HG02885 (cell line): ENCODE data around the gene ABCC4.
"Not testable (repeated sequence)": the region's sequence is repeated elsewhere in the genome, so short reads cannot be mapped to it uniquely, and the experiment has no call there.

ENCODE experiments used
- ATAC-seq: cut with Tn5 transposase; IDR thresholded peaks from one replicate; pipeline ENCODE4 v1.9.1; 2021; ENCODE audit warnings: mild to moderate bottlenecking; ENCODE audit not compliant: unreplicated experiment, poor library complexity

Gene ABCC4

DNA sequence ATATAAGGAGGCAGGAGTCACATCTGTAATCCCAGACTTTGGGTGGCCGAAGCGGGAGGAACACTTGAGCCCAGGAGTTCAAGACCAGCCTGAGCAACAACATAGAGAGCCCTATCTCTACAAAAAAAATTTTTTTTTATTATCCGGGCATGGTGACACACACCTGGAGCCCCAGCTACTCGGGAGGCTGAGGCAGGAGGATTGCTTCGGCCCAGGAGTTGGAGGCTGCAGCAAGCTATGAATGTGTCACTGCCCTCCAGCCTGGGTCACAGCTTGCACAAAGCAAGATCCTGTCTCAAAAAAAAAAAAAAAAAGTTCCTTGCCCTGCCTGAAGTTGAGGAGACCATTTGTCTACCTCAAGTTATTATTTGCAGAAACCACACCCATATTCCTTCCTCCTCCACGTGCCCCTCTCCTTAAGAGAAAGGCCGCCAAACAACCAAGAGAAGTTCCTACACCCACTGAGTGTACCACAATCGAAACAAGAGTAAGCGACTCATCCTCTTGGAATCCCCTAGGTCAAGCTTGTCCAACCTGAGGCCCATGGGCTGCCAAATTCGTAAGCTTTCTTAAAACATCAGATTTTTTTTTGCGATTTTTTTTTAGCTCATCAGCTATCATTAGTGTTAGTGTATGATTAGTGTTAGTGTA lies 2.2 kb downstream of the ABCC4 start:
- ATAC-seq = no peak

DNA sequence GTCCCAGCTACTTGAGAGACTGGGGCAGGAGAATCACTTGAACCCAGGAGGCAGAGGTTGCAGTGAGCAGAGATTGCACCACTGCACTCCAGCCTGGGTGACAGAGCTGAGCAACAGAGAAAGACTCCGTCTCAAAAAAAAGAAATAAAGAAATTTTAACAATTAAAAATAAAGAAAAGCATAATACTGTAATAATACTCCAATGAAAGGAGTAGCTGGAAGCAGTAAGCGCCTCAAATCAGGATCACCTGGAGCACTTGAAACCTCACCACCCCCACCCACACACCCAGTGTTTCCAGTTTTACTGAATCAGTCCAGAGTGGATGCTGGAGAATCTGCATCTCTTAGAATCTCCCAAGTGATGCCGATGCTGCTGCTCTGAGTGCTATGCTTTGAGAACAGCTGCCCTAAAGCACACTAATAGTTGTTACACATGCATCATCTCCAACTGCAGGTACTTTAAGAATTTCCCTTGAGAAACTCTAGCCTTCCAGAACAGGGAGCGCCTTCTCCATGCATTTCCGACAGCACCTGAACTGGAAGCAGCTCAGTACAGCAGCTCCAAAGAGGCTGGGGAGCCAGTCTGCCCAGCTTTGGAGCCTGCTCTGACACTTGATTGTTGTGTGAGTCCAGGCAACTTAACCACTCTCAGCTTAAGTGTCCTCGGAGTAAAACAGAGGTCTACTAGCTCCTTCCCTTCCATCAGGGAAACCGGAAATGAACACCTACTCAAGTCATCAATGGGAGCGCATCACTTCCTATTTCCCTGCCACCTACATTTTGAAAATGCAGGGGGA lies 2.9 kb downstream of the ABCC4 start:
- ATAC-seq = no peak

GRCh38 chr13:95296326-95296925 lies 4.8 kb downstream of the ABCC4 start:
- ATAC-seq = no peak

- no peak for ATAC-seq
Measured at GRCh38 chr13:95295026-95295425, 6.2 kb downstream of the ABCC4 start.

DNA sequence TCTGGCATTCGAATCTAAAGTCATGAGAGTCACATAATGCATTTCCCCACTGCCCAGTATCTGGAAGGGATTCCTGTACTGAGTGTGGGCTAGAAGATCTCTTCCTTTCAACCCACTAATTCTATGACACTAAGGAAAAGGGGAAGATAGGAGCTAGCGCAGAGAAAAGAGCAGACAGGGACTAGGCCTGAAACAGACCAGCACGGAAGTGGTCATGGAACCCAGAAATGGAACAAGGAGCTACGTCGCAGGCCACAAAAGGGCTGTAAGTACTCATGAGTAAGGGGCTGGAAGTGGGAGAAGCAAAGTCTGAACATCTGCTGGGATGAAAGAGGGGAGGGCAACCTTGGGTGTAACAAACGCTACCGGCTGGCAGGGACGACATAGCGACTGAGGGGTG lies 8.6 kb downstream of the ABCC4 start:
- ATAC-seq = no peak

- not testable (repeated sequence) for ATAC-seq
Measured at GRCh38 chr13:95289901-95290300, 11.3 kb downstream of the ABCC4 start.

- no peak for ATAC-seq
Measured at GRCh38 chr13:95289020-95289444, 12.2 kb downstream of the ABCC4 start.

GRCh38 chr13:95284436-95284835 lies 16.8 kb downstream of the ABCC4 start:
- ATAC-seq = no peak

GRCh38 chr13:95279016-95279415 lies 22.2 kb downstream of the ABCC4 start:
- no peak for ATAC-seq

- ATAC-seq = no peak
Measured at GRCh38 chr13:95276037-95276505, 25.2 kb downstream of the ABCC4 start.

GRCh38 chr13:95275322-95276036 lies 25.8 kb downstream of the ABCC4 start:
- no peak for ATAC-seq

DNA sequence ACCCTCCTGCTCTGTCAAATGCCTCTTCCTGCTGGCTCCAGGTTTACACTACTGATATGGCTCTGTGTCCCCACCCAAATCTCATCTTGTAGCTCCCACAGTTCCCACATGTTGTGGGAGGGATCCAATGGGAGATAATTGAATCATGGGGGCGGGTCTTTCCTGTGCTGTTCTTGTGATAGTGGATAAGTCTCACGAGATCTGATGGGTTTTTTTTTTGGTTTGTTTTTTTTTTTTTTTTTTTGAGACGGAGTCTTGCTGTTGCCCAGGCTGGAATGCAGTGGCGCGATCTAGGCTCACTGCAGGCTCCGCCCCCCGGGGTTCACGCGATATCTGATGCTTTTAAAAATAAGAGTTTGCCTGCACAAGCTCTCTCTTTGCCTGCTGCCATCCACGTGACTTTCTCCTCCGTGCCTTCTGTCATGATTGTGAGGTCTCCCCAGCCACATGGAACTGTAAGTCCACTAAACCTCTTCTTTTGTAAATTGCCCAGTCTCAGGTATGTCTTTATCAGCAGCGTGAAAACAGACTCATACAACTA lies 27.6 kb downstream of the ABCC4 start:
- not testable (repeated sequence) for ATAC-seq

DNA sequence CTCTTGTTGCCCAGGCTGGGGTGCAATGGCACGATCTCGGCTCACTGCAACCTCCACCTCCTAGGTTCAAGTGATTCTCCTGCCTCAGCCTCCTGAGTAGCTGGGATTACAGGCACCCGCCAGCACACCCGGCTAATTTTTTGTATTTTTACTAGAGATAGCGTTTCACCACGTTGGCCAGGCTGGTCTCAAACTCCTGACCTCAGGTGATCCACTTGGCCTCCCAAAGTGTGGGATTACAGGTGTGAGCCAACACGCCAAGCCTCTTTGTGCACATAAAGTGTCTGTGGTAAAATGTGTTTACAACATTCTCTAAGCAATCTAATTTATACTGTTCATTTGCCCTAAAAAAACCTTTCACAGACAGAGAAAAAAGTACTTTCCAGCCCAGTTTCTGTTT lies 29.2 kb downstream of the ABCC4 start:
- ATAC-seq = not testable (repeated sequence)

DNA sequence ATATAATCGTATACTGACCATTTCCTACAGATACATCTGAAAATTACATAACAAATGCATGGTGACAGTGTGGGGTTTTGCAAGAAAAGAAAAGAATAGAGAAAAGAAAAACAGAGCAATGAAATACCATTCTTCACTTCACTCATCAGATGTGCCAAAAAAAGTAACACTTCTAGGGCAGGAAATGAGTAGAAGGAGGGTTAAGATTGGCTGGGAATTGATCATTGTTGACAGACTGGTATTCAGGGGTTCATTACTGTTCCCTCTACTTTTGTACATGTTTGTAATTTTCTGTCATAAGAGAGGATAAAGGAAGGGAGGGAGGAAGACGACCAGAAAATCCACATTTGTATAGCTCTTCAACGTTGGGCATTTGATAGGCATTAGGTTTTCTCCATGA lies 31.5 kb downstream of the ABCC4 start:
- ATAC-seq = no peak

DNA sequence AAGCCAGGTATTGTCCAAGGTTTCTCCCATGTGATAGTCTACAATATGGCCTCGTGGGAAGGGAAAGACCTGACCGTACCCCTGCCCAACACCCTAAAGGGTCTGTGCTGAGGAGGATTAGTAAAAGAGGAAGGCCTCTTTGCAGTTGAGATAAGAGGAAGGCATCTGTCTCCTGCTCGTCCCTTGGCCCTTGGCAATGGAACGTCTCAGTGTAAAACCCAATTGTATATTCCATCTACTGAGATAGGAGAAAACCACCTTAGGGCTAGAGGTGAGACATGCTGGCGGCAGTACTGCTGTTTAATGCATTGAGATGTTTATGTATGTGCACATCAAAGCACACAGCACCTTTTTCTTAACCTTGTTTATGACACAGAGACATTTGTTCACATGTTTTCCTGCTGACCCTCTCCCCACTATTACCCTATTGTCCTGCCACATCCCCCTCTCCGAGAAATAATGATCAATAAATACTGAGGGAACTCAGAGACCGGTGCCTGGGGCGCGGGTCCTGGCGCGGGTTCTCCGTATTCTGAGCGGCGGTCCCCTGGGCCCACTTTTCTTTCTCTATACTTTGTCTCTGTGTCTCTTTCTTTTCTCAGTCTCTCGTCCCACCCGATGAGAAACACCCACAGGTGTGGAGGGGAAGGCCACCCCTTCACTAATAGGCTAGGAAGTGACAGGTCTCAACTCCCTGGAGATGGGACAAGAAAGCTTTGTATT lies 32.7 kb downstream of the ABCC4 start:
- ATAC-seq = not testable (repeated sequence)

DNA sequence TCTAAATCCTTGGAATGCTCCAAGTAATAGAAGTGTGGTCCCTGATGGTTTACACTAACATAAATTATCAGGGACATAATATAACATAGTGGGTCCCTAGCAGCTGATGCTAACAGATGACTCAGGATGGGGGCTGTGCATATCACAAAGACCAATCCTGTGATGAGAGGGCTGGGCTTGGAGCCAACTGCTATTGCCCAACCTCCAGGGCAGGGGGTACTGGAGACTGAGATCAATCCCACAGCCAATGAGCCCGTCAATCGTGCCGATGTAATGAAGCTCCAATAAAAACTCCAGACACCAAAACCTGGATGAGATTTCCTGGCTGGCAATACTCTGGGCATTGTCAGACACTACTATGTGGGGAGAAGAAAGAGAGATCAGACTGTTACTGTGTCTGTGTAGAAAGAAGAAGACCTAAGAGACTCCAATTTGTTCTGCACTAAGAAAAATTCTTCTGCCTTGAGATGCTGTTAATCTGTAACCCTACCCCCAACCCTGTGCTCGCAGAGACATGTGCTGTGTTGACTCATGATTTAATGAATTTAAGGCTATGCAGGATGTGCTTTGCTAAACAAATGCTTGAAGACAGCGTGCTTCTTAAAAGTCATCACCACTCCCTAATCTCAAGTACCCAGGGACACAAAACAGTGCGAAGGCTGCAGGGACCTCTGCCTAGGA lies 33.4 kb downstream of the ABCC4 start:
- ATAC-seq = no peak

- no peak for ATAC-seq
Measured at GRCh38 chr13:95264225-95264624, 37.0 kb downstream of the ABCC4 start.

DNA sequence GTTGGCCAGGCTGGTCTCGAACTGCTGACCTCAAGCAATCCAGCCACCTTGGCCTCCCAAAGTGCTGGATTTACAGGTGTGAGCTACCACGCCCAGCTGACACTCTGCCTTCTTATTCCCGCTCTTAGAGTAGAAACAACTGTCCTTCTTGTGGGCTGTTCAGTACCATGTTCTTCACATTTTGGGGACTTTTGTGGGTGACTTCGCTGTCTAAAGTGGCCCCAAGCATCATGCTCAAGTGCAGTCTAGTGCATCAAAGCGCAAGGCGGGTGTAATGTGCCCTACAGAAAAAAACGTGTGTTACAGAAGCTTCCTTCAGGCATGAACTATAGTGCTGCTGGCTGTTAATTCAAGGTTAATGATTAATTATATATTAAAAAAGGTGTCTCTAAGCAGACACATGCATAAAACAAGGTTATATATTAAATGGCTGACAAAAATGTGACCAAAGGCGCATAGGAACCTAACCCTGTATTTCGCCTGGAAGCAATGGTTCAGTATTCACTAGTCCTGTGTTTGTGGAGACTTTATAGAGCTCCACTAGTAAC lies 38.3 kb downstream of the ABCC4 start:
- ATAC-seq = no peak

GRCh38 chr13:95261956-95262355 lies 39.3 kb downstream of the ABCC4 start:
- no peak for ATAC-seq
